HCT116 (cell line): Measurements from ENCODE around the gene APLN.

Experiments
- CTCF ChIP-seq, 3 experiments: fragments of 200-600 bp in 1 of 3; sonication (generic) in 1 of 3; IDR thresholded peaks in 2 of 3; conservative IDR thresholded peaks in 1 of 3; 2 replicates each; pipeline ENCODE4 v1.5.1; 2012 to 2017; ENCODE audit warnings: low read depth in 2 of 3, low read length in 2 of 3, antibody characterized with exemption in 1 of 3, borderline replicate concordance in 1 of 3, control low read depth in 1 of 3, mild to moderate bottlenecking in 1 of 3, mixed read lengths in 1 of 3, mixed run types in 1 of 3, moderate library complexity in 1 of 3; ENCODE audit not compliant: insufficient read depth in 1 of 3
- TF ChIP-seq, protein P1 (sequence below): IDR thresholded peaks from 2 replicates; pipeline ENCODE4 v1.6.1; 2012

DNA sequence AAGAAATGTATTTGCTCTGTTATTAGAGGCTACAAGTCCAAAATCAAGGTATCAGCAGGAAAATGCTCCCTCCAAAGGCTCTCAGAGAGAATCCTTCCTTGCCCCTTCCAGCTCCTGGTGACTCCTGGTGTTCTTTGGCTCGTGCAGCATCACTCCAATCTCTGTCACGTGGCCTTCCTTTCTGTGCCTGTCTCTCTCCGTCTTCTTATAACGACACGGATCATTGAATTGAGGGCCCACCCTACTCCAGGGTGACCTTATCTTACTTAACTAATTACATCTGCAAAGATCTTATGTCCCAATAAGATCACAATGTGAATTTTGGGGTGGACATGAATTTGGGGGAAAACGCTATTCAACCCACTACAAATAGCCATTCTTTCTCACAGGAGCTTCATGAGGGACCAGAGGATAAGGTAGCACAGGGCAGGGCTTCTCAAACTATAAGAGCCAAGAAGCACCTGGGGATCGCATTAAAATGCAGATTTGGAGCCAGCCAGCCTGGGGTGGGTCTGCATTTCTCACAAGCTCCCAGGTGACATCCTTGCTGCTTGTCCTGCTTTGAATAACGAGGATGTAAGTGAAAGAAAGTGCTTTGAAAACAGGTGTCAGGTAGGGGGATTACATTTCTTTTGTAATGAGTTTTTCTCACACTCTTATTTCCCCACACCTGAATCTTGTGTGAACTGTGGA lies 41.9 kb upstream of the APLN start:
- TF ChIP-seq CTCF (IDR thresholded peaks at IDR 0.05 in 2 of 3, conservative IDR thresholded peaks at IDR 0.05 in 1 of 3; ENCODE audit: borderline replicate concordance in 1 of 3, insufficient read depth in 1 of 3, low read depth in 2 of 3, low read length in 2 of 3) = no peak
- TF ChIP-seq, protein P1, sequence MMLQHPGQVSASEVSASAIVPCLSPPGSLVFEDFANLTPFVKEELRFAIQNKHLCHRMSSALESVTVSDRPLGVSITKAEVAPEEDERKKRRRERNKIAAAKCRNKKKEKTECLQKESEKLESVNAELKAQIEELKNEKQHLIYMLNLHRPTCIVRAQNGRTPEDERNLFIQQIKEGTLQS = no peak
